ENCODE measurements around the gene RCE1. TPM values are rescaled to one million over a fixed set of nuclear protein-coding genes. Genes with fewer than 3 reads are reported as not detected.

Gene RCE1
- total RNA-seq, 1 donor from 2014 or later = 45.2 TPM

GRCh38 chr11:66834539-66834845 lies 8.7 kb upstream of the RCE1 start:
- Histone ChIP-seq H3K36me3 (ENCODE audit: control insufficient read depth, insufficient read depth, low read length) (no peaks in the 10 kb centered on the region), H3K4me3 (ENCODE audit: low read depth, low read length) (no peak overlapping the region), H3K27me3 (ENCODE audit: control insufficient read depth, insufficient read depth, low read length) (no peaks in the 10 kb centered on the region)
- TF ChIP-seq CTCF (IDR thresholded peaks at IDR 0.05; ENCODE audit: insufficient read depth, low read length, poor library complexity, severe bottlenecking) = no peak
- DNase-seq (ENCODE audit: low read depth) = no peak

- no peak for DNase-seq (ENCODE audit: low read depth)
- Histone ChIP-seq H3K4me3 (ENCODE audit: low read depth, low read length) (no peak overlapping the region), H3K36me3 (ENCODE audit: control insufficient read depth, insufficient read depth, low read length) (no peaks in the 10 kb centered on the region), H3K27me3 (ENCODE audit: control insufficient read depth, insufficient read depth, low read length) (no peaks in the 10 kb centered on the region)
- TF ChIP-seq CTCF (IDR thresholded peaks at IDR 0.05; ENCODE audit: insufficient read depth, low read length, poor library complexity, severe bottlenecking) = no peak
These were observed 8.3 kb upstream of the RCE1 start for GRCh38 chr11:66834943-66835342.

DNA sequence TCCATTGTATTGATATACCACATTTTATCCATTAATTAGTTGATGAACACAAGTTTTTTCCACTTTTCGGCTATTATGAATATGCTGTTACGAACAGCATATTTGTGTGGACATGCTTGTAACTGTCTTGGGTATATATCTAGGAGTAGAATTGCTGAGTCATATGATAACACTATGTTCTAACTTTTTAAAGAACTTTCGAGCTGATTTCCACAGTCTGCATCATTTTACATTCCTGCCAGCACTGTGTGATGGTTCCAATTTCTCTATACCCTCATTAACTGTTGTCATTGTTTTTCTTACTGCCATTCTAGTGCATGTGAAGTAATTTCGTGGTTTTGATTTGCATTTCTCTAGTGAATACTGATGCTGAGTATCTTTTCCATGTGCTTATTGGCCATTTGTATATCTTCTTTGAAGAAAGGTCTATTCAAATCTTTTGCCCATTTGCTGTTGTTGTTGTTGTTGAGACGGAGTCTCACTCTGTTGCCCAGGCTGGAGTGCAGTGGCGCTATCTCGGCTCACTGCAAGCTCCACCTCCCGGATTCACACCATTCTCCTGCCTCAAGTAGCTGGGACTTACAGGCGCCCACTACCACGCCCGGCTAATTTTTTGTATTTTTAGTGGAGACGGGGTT lies 7.4 kb upstream of the RCE1 start:
- DNase-seq (ENCODE audit: low read depth) = no peak
- Histone ChIP-seq H3K36me3 (ENCODE audit: control insufficient read depth, insufficient read depth, low read length) (no peaks in the 10 kb centered on the region), H3K4me3 (ENCODE audit: low read depth, low read length) (no peak overlapping the region), H3K27me3 (ENCODE audit: control insufficient read depth, insufficient read depth, low read length) (no peaks in the 10 kb centered on the region)
- no peak for TF ChIP-seq CTCF (IDR thresholded peaks at IDR 0.05; ENCODE audit: insufficient read depth, low read length, poor library complexity, severe bottlenecking)

- no peak for TF ChIP-seq CTCF (IDR thresholded peaks at IDR 0.05; ENCODE audit: insufficient read depth, low read length, poor library complexity, severe bottlenecking)
- no peaks in the 10 kb centered on the region for H3K27me3 ChIP-seq (ENCODE audit: control insufficient read depth, insufficient read depth, low read length)
- DNase-seq (ENCODE audit: low read depth) = no peak
- H3K36me3 ChIP-seq (ENCODE audit: control insufficient read depth, insufficient read depth, low read length) = no peaks in the 10 kb centered on the region
- H3K4me3 ChIP-seq (ENCODE audit: low read depth, low read length) = no peak overlapping the region
These were observed 2.7 kb upstream of the RCE1 start for GRCh38 chr11:66840317-66841091.

DNA sequence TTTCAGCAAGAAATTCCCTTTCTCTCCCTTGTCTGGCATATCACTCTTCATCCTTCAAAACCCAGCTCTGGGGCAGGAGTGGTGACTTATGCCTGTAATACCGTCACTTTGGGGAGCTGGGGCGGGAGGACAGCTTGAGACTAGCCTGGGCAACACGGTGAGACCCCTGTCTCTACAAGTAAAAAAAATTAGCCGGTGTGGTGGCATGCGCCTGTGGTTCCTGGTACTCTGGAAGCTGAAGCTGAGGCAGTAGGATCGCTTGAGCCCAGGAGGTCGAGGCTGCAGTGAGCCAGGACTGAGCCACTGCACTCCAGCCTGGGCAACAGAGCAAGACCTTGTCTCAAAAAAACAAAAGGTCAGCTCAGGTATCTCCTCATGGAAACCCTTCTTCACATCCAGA lies 1.4 kb upstream of the RCE1 start:
- H3K36me3 ChIP-seq (ENCODE audit: control insufficient read depth, insufficient read depth, low read length) = peaks cover 1% of the 10 kb centered on the region
- DNase-seq (ENCODE audit: low read depth) = no peak
- no peaks in the 10 kb centered on the region for H3K27me3 ChIP-seq (ENCODE audit: control insufficient read depth, insufficient read depth, low read length)
- H3K4me3 ChIP-seq (ENCODE audit: low read depth, low read length) = peak overlapping the region; percentile 99
- TF ChIP-seq CTCF (IDR thresholded peaks at IDR 0.05; ENCODE audit: insufficient read depth, low read length, poor library complexity, severe bottlenecking) = no peak

DNA sequence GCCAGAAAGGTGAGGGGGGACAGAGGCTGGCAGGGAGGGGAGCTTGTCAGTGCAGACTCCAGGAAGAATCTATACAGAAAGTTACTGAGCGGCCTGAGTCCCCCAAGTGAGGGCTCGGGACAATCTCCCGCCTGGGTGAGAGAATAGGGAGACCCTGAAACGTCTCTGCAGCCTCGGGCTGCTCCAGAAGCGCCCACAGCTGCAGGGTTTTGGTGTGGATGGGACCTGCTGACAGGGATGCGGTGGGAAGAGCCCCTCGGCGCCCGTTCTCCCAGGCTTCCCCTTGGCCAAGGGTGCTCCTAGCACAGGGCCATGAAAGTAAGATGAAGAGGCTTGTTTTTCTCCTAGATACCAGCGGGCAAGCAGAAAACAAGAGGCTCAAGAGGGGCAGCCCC lies 743 bp upstream of the RCE1 start:
- TF ChIP-seq CTCF (IDR thresholded peaks at IDR 0.05; ENCODE audit: insufficient read depth, low read length, poor library complexity, severe bottlenecking) = no peak
- Histone ChIP-seq H3K36me3 (ENCODE audit: control insufficient read depth, insufficient read depth, low read length) (peaks cover 1% of the 10 kb centered on the region), H3K27me3 (ENCODE audit: control insufficient read depth, insufficient read depth, low read length) (no peaks in the 10 kb centered on the region), H3K4me3 (ENCODE audit: low read depth, low read length) (peak overlapping the region; percentile 99)
- DNase-seq (ENCODE audit: low read depth) = no peak
